PFSK-1 (cell line): Measurements from ENCODE around the gene RSU1.

Experiments used
- FOXP2 ChIP-seq: optimal IDR thresholded peaks from 2 replicates; pipeline ENCODE3; 2011; ENCODE audit warnings: borderline replicate concordance, control low read depth, inconsistent platforms; ENCODE audit not compliant: insufficient read depth; ENCODE audit errors: extremely low read length, extremely low read depth
- POLR2AphosphoS5 ChIP-seq: IDR thresholded peaks from 2 replicates; pipeline ENCODE4 v1.6.1; 2012; ENCODE audit warnings: low read depth, mild to moderate bottlenecking, control low read depth, low read length, moderate library complexity
- SIN3A ChIP-seq: IDR thresholded peaks from 2 replicates; pipeline ENCODE4 v1.6.1; 2012; ENCODE audit warnings: mild to moderate bottlenecking, low read length, moderate library complexity, borderline replicate concordance; ENCODE audit not compliant: insufficient read depth
- TAF1 ChIP-seq: IDR thresholded peaks from 2 replicates; pipeline ENCODE4 v1.6.1; 2012; ENCODE audit warnings: low read length, control low read depth, borderline replicate concordance; ENCODE audit not compliant: insufficient read depth
- TF ChIP-seq, protein P1 (sequence below), 2 experiments: IDR thresholded peaks; 2 replicates each; pipeline versions ENCODE4 v1.6.1 to v1.8.0; 2011 to 2012; ENCODE audit warnings: low read depth in 2 of 2, low read length in 2 of 2, control low read depth in 1 of 2, inconsistent platforms in 1 of 2, mild to moderate bottlenecking in 1 of 2, moderate library complexity in 1 of 2; ENCODE audit not compliant: insufficient read depth in 1 of 2

Gene RSU1

GRCh38 chr10:16768702-16769101 lies 48.5 kb downstream of the RSU1 start:
- no peak for TF ChIP-seq TAF1
- TF ChIP-seq, protein P1, sequence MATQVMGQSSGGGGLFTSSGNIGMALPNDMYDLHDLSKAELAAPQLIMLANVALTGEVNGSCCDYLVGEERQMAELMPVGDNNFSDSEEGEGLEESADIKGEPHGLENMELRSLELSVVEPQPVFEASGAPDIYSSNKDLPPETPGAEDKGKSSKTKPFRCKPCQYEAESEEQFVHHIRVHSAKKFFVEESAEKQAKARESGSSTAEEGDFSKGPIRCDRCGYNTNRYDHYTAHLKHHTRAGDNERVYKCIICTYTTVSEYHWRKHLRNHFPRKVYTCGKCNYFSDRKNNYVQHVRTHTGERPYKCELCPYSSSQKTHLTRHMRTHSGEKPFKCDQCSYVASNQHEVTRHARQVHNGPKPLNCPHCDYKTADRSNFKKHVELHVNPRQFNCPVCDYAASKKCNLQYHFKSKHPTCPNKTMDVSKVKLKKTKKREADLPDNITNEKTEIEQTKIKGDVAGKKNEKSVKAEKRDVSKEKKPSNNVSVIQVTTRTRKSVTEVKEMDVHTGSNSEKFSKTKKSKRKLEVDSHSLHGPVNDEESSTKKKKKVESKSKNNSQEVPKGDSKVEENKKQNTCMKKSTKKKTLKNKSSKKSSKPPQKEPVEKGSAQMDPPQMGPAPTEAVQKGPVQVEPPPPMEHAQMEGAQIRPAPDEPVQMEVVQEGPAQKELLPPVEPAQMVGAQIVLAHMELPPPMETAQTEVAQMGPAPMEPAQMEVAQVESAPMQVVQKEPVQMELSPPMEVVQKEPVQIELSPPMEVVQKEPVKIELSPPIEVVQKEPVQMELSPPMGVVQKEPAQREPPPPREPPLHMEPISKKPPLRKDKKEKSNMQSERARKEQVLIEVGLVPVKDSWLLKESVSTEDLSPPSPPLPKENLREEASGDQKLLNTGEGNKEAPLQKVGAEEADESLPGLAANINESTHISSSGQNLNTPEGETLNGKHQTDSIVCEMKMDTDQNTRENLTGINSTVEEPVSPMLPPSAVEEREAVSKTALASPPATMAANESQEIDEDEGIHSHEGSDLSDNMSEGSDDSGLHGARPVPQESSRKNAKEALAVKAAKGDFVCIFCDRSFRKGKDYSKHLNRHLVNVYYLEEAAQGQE (IDR thresholded peaks at IDR 0.05; ENCODE audit: insufficient read depth in 1 of 2, low read depth in 2 of 2, low read length in 2 of 2): no peak
- TF ChIP-seq FOXP2: no peak
- no peak for TF ChIP-seq SIN3A
- no peak for TF ChIP-seq POLR2AphosphoS5

GRCh38 chr10:16765509-16766375 lies 51.5 kb downstream of the RSU1 start:
- TF ChIP-seq TAF1 (no peak), FOXP2 (no peak), SIN3A (no peak), POLR2AphosphoS5 (no peak)
- TF ChIP-seq, protein P1 (IDR thresholded peaks at IDR 0.05; ENCODE audit: insufficient read depth in 1 of 2, low read depth in 2 of 2, low read length in 2 of 2): no peak

- TF ChIP-seq FOXP2: no peak
Measured at GRCh38 chr10:16761300-16761699, 55.9 kb downstream of the RSU1 start.

DNA sequence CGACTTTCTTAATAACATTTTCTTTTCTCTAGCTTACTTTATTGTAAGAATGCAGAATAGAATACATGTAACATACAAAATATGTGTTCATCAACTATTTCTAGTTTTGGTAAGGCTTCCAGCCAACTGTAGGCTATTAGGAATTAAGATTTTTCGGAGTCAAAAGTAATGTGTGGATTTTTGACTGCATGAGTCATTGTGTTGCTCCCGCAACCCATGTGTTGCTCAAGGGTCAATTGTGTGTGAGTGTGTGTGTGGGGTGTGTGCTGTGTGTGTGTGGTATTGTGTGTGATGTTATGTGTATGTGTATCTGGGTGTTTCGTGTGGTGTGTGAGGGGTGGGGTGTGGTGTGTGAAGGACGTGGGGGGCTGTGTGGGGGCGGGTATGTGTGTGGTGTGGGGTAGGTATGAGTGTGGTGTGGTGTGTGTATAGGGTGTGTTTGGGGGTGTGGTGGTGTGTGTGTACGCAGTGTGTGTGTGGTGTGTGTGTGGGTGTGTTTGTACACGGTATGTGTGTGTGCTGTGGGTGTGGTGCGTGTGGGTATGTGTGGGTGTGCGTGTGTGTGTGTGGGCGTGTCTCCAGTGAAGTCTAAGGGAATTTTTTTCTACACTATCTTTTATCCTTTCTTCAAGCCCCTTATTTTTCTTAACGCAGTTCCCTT lies 60.5 kb downstream of the RSU1 start:
- TF ChIP-seq FOXP2: no peak

- TF ChIP-seq TAF1 (no peak), POLR2AphosphoS5 (no peak), SIN3A (no peak), FOXP2 (no peak)
- TF ChIP-seq, protein P1 (IDR thresholded peaks at IDR 0.05; ENCODE audit: insufficient read depth in 1 of 2, low read depth in 2 of 2, low read length in 2 of 2): no peak
Measured at GRCh38 chr10:16754765-16755164, 62.5 kb downstream of the RSU1 start.

DNA sequence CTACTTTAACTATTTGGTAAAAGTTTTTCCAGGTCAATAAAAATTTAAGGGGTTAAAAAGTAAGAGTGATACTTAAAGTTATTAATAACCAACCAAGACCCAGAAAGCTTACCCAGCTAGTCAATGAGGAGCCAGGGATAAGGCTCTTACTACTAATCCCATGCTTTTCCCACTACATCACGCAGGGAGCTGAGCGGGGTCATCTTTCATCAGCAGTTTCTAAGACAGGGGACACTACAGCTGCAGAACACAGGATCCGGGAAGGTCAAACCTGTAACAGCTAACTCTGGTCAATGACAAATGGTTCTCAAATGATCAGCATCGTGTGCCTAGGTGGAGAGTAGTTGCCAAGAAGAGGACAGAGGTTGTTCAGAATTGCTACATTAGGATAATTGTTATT lies 65.1 kb downstream of the RSU1 start:
- TF ChIP-seq TAF1: no peak
- TF ChIP-seq, protein P1 (IDR thresholded peaks at IDR 0.05; ENCODE audit: insufficient read depth in 1 of 2, low read depth in 2 of 2, low read length in 2 of 2): no peak
- no peak for TF ChIP-seq POLR2AphosphoS5
- no peak for TF ChIP-seq FOXP2
- no peak for TF ChIP-seq SIN3A
